Astrocyte (in vitro differentiated cells and primary cell): Measurements from ENCODE around the gene EFCAB6.

ENCODE experiments used
- EZH2 ChIP-seq: IDR thresholded peaks from 2 replicates; pipeline ENCODE4 v1.6.1; 2012; ENCODE audit warnings: mild to moderate bottlenecking, low read length, inconsistent platforms; ENCODE audit not compliant: insufficient read depth
- TF ChIP-seq, protein P1 (sequence below): IDR thresholded peaks from 2 replicates; pipeline ENCODE4 v1.5.1; 2011; ENCODE audit warnings: low read depth, mild to moderate bottlenecking, inconsistent platforms, low read length, moderate library complexity; ENCODE audit not compliant: insufficient read depth

DNA sequence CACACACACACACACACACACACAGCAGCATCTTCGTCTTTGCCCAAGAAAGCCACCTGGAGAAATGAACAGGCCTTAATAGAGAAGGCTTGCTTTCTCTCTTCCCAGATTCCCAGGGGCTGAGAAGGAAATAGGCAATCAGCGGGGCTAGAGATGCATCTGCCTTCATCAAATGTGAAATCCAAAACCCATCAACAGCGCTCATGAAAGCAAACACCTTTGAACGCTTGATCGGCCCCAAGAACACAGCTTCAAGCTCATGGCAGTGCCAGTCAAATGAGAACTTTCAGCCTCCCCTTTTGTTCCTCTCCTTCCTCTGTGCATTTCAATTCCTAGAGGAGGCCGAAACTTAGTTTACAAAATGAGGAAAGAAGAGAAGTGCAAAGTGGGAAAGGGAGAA, 122.7 kb downstream of the EFCAB6 start:
- TF ChIP-seq, protein P1, sequence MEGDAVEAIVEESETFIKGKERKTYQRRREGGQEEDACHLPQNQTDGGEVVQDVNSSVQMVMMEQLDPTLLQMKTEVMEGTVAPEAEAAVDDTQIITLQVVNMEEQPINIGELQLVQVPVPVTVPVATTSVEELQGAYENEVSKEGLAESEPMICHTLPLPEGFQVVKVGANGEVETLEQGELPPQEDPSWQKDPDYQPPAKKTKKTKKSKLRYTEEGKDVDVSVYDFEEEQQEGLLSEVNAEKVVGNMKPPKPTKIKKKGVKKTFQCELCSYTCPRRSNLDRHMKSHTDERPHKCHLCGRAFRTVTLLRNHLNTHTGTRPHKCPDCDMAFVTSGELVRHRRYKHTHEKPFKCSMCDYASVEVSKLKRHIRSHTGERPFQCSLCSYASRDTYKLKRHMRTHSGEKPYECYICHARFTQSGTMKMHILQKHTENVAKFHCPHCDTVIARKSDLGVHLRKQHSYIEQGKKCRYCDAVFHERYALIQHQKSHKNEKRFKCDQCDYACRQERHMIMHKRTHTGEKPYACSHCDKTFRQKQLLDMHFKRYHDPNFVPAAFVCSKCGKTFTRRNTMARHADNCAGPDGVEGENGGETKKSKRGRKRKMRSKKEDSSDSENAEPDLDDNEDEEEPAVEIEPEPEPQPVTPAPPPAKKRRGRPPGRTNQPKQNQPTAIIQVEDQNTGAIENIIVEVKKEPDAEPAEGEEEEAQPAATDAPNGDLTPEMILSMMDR: no peak
- TF ChIP-seq EZH2: no peak
